ENCODE measurements around the gene TPX2. TPM values are rescaled to one million over a fixed set of nuclear protein-coding genes. Genes with fewer than 3 reads are reported as not detected.
A peak's percentile ranks its signal among the peaks of the same experiment; 100 is the strongest.

Gene TPX2
- total RNA-seq, 6 donors from 2014 or later, result 1.0 to 6.7 (median 3.8) TPM

DNA sequence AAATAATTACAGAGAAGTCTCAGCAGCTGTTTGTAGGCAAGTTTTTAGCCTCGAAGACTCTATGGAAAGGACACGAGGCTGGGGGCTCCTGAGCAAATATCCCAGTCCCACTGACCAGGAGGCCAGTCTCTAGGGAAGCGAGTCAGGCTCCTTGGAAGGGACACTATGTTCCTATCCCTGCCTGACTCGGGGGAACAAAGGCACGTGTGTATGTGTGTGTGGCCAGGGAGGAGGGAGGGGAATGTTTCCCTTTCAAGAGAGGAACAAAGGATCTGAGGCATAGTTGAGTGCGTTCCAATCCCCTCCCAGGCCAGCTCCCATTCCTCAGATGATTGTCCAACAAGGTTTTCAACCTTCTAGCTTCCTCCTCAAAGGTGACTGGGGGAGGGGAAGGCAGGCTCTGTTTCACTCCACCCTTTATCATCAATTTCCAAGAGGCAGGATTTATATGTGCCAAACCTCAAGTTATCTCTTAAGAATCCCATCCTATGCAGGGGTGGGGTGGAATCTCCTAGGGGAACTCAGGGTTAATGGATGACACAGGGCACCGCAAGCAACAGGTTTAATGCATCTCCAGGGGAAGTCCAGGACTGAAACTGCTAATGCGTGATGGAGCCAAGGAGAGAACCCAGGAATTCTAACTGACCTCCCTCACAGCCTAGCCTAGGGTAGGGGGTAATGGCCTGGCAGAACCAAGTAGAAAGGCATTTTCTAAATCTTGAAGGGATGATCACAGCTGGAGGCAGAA is 26.4 kb upstream of the TPX2 start:
- Histone ChIP-seq H3K4me1 (peaks cover 93 to 99% (median 96%) of the 10 kb centered on the region in 4 donors), H3K4me3 (peak overlapping the region in 3 of 4 donors; percentile 1 to 25 (median 23)), H3K9me3 (no peaks in the 10 kb centered on the region), H3K27ac (peak overlapping the region; percentile 95 to 99 (median 99)), H3K36me3 (peaks cover 0 to 72% (median 15%) of the 10 kb centered on the region in 4 donors), H3K27me3 (no peaks in the 10 kb centered on the region)
- peak; percentile 85 to 92 for ATAC-seq (ENCODE audit: low FRiP score in 2 of 2)
- TF ChIP-seq POLR2A (IDR thresholded peaks at IDR 0.05), result peak in 2 of 4 donors; percentile 18 to 64
- TF ChIP-seq, protein P1, sequence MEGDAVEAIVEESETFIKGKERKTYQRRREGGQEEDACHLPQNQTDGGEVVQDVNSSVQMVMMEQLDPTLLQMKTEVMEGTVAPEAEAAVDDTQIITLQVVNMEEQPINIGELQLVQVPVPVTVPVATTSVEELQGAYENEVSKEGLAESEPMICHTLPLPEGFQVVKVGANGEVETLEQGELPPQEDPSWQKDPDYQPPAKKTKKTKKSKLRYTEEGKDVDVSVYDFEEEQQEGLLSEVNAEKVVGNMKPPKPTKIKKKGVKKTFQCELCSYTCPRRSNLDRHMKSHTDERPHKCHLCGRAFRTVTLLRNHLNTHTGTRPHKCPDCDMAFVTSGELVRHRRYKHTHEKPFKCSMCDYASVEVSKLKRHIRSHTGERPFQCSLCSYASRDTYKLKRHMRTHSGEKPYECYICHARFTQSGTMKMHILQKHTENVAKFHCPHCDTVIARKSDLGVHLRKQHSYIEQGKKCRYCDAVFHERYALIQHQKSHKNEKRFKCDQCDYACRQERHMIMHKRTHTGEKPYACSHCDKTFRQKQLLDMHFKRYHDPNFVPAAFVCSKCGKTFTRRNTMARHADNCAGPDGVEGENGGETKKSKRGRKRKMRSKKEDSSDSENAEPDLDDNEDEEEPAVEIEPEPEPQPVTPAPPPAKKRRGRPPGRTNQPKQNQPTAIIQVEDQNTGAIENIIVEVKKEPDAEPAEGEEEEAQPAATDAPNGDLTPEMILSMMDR (IDR thresholded peaks at IDR 0.05), result no peak
- peak; percentile 84 to 100 (median 98) for TF ChIP-seq EP300 (IDR thresholded peaks at IDR 0.05)
- peak; percentile 98 to 99 for TF ChIP-seq POLR2AphosphoS5 (IDR thresholded peaks at IDR 0.05)
- 26 to 32% methylated on average over 7 to 8 of the region's 8 CpGs for WGBS, 2 donors
- DNase-seq, result peak in 1 of 2 donors; percentile 92

DNA sequence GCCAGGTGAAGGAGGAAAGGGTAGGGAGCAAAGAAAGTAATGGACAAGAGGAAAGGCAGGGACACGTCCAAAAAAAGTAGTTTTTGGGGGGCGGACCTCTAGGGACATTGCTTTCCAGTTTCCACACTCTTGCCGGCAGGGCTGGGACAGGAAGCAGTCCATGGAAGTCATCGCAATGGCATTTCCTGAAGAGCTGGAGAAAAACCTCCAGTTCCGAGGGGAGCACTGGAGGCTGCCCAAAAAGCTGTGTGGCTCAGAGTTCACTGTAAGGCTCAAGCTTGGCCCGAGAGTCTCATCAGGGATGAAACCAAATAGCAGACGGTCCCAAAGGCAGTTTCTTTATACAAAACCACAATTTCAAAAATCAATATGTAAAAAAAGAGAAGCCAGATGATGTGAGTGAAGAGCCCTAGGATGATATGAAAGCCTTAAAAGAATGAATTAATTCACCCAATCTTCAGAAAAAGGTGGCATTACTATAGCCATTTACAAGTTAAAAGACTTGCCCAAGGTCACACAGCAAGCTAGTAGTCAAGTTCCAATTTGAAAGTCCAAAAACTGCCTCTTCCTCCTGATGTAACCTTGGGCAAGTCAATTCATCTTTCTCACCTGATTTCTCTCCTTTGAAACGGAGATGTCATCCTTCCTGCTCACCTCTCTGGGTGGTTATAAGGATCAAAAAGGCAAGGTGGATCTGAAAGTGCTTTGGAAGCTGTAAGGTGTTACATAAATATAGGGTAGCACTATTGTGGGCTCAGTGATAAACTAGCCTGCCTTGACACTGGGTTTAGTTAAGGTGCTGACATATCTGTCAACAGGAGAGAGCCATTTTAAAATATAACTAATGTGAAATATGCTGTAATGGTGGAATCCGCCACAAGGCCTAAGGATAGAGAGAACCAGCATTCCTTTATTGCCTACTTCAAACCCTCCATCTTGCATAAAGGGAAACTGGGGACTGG is 25.5 kb upstream of the TPX2 start:
- Histone ChIP-seq H3K27me3 (no peaks in the 10 kb centered on the region), H3K4me1 (peaks cover 93 to 99% (median 96%) of the 10 kb centered on the region in 4 donors), H3K27ac (peak overlapping the region; percentile 95 to 99 (median 99)), H3K4me3 (peak overlapping the region in 3 of 4 donors; percentile 1 to 25 (median 23)), H3K9me3 (no peaks in the 10 kb centered on the region), H3K36me3 (peaks cover 0 to 68% (median 12%) of the 10 kb centered on the region in 4 donors)
- peak; percentile 80 to 92 for TF ChIP-seq POLR2AphosphoS5 (IDR thresholded peaks at IDR 0.05)
- peak in 1 of 4 donors; percentile 33 for TF ChIP-seq POLR2A (IDR thresholded peaks at IDR 0.05)
- TF ChIP-seq EP300 (IDR thresholded peaks at IDR 0.05), result peak in 3 of 4 donors; percentile 40 to 94 (median 93)
- TF ChIP-seq, protein P1 (IDR thresholded peaks at IDR 0.05), result no peak
- DNase-seq, result peak in 1 of 2 donors; percentile 77
- 32 to 45% methylated on average over 9 of the region's 9 CpGs for WGBS, 2 donors
- peak; percentile 71 to 86 for ATAC-seq (ENCODE audit: low FRiP score in 2 of 2)

DNA sequence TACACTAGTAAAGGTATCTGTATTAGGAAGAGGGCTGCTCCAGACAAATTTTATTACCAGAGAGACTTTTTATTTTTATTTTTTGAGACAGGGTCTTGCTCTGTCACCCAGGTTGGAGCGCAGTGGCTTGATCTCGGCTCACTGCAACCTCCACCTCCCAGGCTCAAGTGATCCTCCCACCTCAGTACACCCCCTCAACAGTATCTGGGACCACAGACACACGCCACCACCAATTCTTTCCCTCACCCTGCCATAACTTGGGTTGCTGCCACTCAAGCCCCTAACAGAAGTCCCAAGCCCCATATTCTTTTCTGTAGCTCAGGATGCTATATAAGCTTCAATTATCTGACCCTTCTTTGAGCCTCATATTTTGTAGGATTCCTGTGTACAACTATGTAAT is 23.3 kb upstream of the TPX2 start:
- no peaks in the 10 kb centered on the region for H3K27me3 ChIP-seq
- DNase-seq (no peak), ATAC-seq (ENCODE audit: low FRiP score in 2 of 2) (no peak)
- 50 to 57% methylated on average over 3 of the region's 3 CpGs for WGBS, 2 donors
- TF ChIP-seq POLR2AphosphoS5 (IDR thresholded peaks at IDR 0.05) (no peak), POLR2A (IDR thresholded peaks at IDR 0.05) (no peak), EP300 (IDR thresholded peaks at IDR 0.05) (no peak)
- TF ChIP-seq, protein P1 (IDR thresholded peaks at IDR 0.05), result no peak
- peak overlapping the region; percentile 95 to 99 (median 99) for H3K27ac ChIP-seq
- peaks cover 85 to 98% (median 94%) of the 10 kb centered on the region in 4 donors for H3K4me1 ChIP-seq
- H3K9me3 ChIP-seq, result no peaks in the 10 kb centered on the region
- H3K4me3 ChIP-seq, result peak overlapping the region in 1 of 4 donors; percentile 77
- peaks cover 0 to 66% (median 13%) of the 10 kb centered on the region in 4 donors for H3K36me3 ChIP-seq

DNA sequence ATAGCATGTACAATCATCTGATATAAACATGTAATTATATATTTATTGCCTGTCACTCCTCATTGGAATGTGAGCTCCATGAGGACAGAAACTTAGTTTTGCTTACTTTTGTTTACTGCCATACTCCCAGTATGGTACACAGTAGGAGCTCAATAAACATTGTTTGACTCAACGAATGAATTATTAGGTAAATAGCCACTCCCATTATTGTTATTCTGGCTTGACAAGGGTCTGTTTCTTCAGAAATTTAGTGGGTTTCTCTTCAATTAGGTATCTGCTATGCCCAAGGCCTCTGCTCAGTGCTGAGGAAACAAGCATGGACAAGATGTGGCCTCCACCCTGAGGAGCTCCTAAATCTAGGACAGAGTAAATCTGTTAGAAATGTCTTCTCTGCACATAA is 22.7 kb upstream of the TPX2 start:
- Histone ChIP-seq H3K9me3 (no peaks in the 10 kb centered on the region), H3K4me3 (peak overlapping the region in 2 of 4 donors; percentile 77 to 85), H3K36me3 (peaks cover 0 to 64% (median 10%) of the 10 kb centered on the region in 4 donors), H3K4me1 (peaks cover 79 to 92% (median 88%) of the 10 kb centered on the region in 4 donors), H3K27me3 (no peaks in the 10 kb centered on the region), H3K27ac (peak overlapping the region; percentile 95 to 99 (median 99))
- WGBS, 2 donors, result 33 to 35% methylated on average over 1 of the region's 1 CpG
- TF ChIP-seq POLR2AphosphoS5 (IDR thresholded peaks at IDR 0.05) (no peak), EP300 (IDR thresholded peaks at IDR 0.05) (no peak), POLR2A (IDR thresholded peaks at IDR 0.05) (no peak)
- no peak for ATAC-seq (ENCODE audit: low FRiP score in 2 of 2)
- DNase-seq, result no peak
